GM12874 (cell line): Measurements from ENCODE around the gene SLC35A2.

Experiments
- TF ChIP-seq, protein P1 (sequence below): IDR thresholded peaks from 2 replicates; pipeline ENCODE4 v1.5.1; 2011; ENCODE audit warnings: low read depth, mild to moderate bottlenecking, control low read depth, low read length, moderate library complexity; ENCODE audit not compliant: insufficient read depth

Gene SLC35A2

DNA sequence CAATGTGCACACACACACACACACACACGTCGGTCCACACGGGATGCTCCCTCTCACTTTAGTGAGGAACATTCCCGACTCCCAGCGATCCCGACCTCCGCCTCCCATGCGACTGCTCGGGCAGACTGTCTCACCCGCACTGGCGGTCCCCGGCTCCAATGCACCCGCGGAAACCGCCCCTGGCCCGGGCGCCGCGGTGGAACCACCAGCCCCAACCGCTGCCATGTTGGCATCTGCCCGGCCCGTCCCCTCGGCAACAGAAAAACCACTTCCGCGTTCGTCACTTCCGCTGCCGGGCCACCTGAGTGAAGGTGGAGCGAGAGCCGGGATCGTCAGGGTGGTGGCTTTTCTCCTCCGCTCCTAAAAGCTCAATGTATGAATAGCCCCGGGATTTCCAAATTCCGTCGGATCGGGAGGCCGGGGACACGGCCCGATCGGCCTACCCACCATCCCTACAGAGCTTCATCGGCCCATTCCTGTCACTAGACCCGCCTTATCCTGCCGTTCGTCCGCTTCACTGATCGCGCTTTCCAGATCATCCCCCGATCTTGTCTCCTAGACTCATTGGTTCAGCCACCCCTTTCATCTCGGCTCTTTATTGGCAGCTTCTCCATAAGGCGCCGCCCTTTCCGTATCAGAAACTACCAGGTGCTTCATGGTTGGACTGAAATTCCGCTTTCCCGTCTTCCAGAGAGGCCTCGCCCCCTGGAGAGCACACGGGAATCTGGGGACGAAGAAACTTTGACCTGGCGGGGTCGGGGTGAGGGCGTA lies at the start of gene SLC35A2:
Gene SLC35A2, minus strand, starts transcription at position 235 of the 771 bp plus-strand sequence. Its CDS starts 10 bp downstream, at position 225.
- TF ChIP-seq, protein P1, sequence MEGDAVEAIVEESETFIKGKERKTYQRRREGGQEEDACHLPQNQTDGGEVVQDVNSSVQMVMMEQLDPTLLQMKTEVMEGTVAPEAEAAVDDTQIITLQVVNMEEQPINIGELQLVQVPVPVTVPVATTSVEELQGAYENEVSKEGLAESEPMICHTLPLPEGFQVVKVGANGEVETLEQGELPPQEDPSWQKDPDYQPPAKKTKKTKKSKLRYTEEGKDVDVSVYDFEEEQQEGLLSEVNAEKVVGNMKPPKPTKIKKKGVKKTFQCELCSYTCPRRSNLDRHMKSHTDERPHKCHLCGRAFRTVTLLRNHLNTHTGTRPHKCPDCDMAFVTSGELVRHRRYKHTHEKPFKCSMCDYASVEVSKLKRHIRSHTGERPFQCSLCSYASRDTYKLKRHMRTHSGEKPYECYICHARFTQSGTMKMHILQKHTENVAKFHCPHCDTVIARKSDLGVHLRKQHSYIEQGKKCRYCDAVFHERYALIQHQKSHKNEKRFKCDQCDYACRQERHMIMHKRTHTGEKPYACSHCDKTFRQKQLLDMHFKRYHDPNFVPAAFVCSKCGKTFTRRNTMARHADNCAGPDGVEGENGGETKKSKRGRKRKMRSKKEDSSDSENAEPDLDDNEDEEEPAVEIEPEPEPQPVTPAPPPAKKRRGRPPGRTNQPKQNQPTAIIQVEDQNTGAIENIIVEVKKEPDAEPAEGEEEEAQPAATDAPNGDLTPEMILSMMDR = no peak

DNA sequence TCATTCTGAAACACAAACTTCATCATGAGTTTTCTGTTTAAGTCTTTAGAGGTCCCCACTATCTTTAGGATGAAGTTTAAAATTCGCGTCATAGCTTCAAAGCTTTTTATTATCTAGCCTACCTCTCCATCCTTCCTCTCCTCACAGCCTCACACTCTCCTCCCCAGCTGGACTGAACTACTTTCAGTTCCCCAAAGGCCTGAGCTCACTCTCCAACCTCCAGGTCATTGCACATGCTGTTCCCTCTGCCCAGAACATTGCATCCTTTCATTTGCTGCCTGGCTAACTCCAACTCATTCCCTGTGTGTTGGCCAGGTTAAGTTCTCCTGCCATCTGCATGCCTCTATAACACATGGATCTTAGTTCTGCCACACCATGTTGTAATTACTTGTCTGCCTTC lies 48.8 kb upstream of the SLC35A2 start:
- TF ChIP-seq, protein P1 = no peak

DNA sequence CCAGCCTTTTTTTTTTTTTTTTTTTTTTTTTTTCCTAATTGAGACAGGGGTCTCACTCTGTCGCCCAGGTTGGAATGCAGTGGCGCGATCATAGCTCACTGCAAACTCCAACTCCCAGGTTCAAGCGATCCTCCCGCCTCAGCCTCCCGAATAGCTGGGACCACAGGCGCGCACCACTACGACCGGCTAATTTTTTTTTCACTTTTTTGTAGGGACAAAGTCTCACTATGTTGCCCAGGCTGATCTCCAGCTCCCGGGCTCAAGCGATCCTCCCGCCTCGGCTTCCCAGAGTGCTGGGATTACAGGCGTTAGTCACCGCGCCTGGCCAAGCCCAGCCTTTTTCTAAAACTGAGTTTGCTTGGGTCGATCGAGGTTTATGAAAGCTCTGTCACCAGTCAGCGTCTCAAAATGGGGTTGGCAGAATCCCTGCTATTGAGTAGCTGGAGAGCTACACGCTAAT lies 47.2 kb upstream of the SLC35A2 start:
- TF ChIP-seq, protein P1 = no peak

DNA sequence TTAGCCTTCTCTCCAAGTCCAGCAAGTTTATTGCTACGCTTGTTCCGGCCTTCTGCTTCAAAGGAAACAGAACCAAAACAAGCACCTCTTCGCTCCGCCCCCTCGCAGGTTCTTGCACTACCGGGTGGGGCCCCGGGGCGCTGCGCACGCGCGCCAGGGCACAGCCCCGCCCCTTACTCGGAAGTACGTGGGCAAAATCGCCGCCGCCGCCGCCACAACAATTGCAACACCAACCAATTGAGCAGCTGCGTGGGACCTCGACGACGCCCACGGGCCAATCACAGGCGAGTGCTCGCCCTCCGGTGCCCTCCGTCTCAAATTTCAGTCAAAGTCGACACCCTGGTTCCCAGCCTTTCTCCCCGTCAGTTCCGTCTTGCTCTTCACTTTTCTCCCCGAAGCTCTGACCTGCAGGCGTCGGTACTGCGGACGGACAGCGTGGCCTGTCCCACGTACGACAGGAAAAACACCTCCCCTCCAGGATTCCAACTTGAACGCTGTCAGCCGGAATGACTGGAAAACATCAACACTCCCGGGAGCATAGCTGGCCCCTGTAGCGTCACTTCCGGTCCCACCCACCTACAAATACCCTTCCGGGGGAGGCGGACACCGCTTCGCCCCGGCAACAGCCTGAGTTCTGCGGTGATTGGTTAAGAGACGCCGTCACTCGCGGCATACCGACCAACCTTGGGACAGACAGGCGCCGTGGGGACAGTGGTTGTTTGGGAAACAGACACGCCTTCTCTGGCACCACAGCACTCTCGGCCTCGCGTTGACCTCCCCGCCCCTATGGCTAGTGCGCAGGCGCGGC lies 46.6 kb upstream of the SLC35A2 start:
- TF ChIP-seq, protein P1 = no peak

DNA sequence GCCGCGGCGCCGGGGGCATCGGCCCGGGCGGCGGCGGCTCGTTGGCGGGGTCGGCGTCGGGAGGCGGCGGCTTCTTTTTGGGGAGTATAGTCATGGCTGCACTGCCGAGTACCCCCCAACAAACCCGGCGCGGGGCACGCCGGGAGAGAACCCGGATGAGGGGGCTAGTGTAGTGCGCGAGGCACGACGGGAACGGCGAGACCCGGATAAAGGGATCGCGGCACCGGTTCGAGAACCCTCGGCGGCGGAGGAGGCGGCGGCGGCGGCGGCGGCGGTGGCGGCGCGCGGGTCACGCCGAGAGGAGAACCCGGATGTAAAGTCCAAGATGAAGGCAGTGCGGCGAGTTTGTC lies 46.0 kb upstream of the SLC35A2 start, which contains the start of gene OTUD5:
Gene OTUD5, minus strand, starts transcription at position 131 of the 350 bp plus-strand sequence. Its CDS starts 37 bp downstream, at position 94.
- TF ChIP-seq, protein P1 = no peak

DNA sequence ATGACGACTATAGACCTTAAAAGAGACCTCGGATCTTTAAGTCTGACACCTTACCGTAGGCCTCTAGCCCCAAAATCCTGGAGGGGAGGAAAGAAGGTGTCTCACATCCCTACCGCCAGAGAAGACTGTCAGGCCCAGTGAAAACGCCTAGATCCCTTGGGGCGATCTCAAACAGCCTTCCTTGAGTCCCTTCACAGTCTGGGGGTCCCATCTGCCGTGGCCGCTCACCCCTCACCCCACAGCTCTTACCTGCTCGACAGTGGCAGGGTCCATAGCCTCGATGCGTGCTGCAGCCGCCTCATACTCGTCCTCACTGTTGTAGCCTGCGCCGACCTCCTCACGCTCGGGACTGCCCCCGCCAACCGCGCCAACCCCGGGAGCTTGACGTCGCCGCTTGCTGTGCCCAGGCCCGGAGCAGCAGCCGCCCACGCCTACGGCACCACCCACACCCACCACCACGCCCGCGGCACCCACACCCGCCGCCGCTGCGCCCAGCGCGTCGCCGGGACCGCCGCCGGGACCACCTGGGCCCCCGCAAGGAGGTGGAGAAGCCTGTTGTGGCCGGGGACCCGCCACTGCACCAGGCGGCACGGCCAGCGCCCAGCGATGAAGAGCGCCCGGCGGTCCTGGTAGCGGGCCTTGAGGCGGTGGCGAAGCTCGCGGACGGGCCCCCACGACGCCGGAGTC lies 45.4 kb upstream of the SLC35A2 start:
- TF ChIP-seq, protein P1 = no peak

DNA sequence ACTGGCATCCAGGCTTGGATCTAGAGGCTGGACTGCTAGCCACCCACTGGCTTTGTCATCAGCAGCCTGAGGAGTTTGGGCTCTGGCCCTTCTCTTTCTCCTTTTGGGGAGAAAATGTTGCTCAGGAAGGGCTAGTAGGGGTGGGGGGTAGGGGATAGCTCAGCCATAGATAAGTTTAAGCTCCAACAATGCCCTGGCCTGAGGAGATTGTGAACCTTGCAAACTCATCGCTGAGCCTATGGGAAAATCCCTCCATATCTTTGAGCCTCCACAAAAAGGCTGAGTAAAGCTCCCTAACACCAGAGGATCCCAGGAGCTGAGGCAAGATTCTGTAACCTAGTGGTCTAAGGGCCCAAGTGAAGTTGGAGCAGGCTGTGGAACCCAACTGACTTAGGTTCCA lies 37.1 kb upstream of the SLC35A2 start:
- TF ChIP-seq, protein P1 = no peak
